Liver (tissue), 3 donors: Measurements from ENCODE around the gene PDE4D.

ENCODE experiments used
- ATF3 ChIP-seq: IDR thresholded peaks from 2 replicates; pipeline ENCODE4 v1.6.1; 2016; ENCODE audit warnings: antibody characterized with exemption
- CTCF ChIP-seq: fragments of 150-350 bp; IDR thresholded peaks from 2 replicates; pipeline ENCODE4 v1.5.1; 2017; ENCODE audit warnings: improper control_type of control experiment, low read depth, low read length; ENCODE audit not compliant: missing input control
- EGR1 ChIP-seq, 2 donors: IDR thresholded peaks; 2 replicates each; pipeline ENCODE4 v1.6.1; 2016 to 2018; ENCODE audit warnings: antibody characterized with exemption in 2 of 2, low read depth in 2 of 2
- GABPA ChIP-seq, 2 donors: IDR thresholded peaks in 1 of 2; conservative IDR thresholded peaks in 1 of 2; 2 replicates each; pipeline ENCODE4 v1.6.1; 2016; ENCODE audit warnings: antibody characterized with exemption in 2 of 2, mild to moderate bottlenecking in 1 of 2, moderate library complexity in 1 of 2
- JUND ChIP-seq, 2 donors: IDR thresholded peaks; 2 replicates each; pipeline ENCODE4 v1.6.1; 2016; ENCODE audit warnings: antibody characterized with exemption in 2 of 2
- MAX ChIP-seq: IDR thresholded peaks from 2 replicates; pipeline ENCODE4 v1.6.1; 2016; ENCODE audit warnings: antibody characterized with exemption
- RAD21 ChIP-seq, 2 donors: IDR thresholded peaks; 2 replicates each; pipeline ENCODE4 v1.6.1; 2016; ENCODE audit warnings: antibody characterized with exemption in 2 of 2, mild to moderate bottlenecking in 2 of 2
- SP1 ChIP-seq: IDR thresholded peaks from 2 replicates; pipeline ENCODE4 v1.6.1; 2018; ENCODE audit warnings: antibody characterized with exemption, mild to moderate bottlenecking
- TAF1 ChIP-seq: conservative IDR thresholded peaks from 2 replicates; pipeline ENCODE4 v1.6.1; 2016; ENCODE audit warnings: antibody characterized with exemption, mild to moderate bottlenecking
- ZBTB33 ChIP-seq: IDR thresholded peaks from 2 replicates; pipeline ENCODE4 v1.6.1; 2016; ENCODE audit warnings: antibody characterized with exemption
- donor health status: healthy.
- donor health status: healthy.

GRCh38 chr5:59790776-59791475 lies 102.6 kb downstream of the PDE4D start:
- no peak for TF ChIP-seq CTCF
- TF ChIP-seq JUND (IDR thresholded peaks at IDR 0.05), result no peak
- no peak for TF ChIP-seq TAF1
- no peak for TF ChIP-seq EGR1 (IDR thresholded peaks at IDR 0.05; ENCODE audit: low read depth in 2 of 2)
- TF ChIP-seq MAX, result no peak
- TF ChIP-seq ZBTB33, result no peak
- no peak for TF ChIP-seq RAD21 (IDR thresholded peaks at IDR 0.05)
- TF ChIP-seq SP1, result no peak
- no peak for TF ChIP-seq ATF3
- no peak for TF ChIP-seq GABPA (IDR thresholded peaks at IDR 0.05 in 1 of 2, conservative IDR thresholded peaks at IDR 0.05 in 1 of 2)
